HCT116 (cell line): ENCODE results near the gene EGFL6. TPM values are rescaled to one million over a fixed set of nuclear protein-coding genes. Genes with fewer than 3 reads are reported as not detected.

Experiments used
- ATAC-seq: fragments of 200-7000 bp; cut with Tn5 transposase; 2 replicates; pipeline ENCODE4 v1.9.1; 2020; ENCODE audit warnings: mild to moderate bottlenecking, moderate library complexity
- BruUV-seq: library from RNA; stranded (reverse); fragments of 400-500 nt; replicated peaks from 2 replicates; lab custom pipeline; 2021; lab: Mats Ljungman, UMichigan
- CTCF ChIA-PET: fragments of 300-600 bp; sonication (Branson Sonifier 250); formaldehyde crosslinking; loops from one replicate; lab custom pipeline; 2021; ENCODE audit warnings: antibody characterized with exemption; lab: Charles Lee
- POLR2A ChIA-PET: fragments of 300-600, 350-600 bp; sonication (Branson Sonifier 250); formaldehyde crosslinking; loops from one replicate; lab custom pipeline; 2021; ENCODE audit warnings: antibody characterized with exemption; lab: Charles Lee
- RAD21 ChIA-PET, 2 experiments: fragments of 300-600 bp; sonication (Branson Sonifier 250); formaldehyde crosslinking; loops; one replicate each; lab custom pipeline; 2023; ENCODE audit warnings: low total read pairs in 2 of 2; ENCODE audit not compliant: uncharacterized antibody in 2 of 2, unreplicated experiment in 2 of 2, low non-redundant PET in 1 of 2; lab: Charles Lee
- DNase-seq: peaks from one replicate; pipeline ENCODE4 v3.0.0-alpha.2; 2010; ENCODE audit warnings: low read depth, low spot score
- H2AFZ ChIP-seq: fragments of 200-600 bp; shearing (Covaris generic), sonication (generic); 2 replicates; pipeline ENCODE4 v1.6.1; 2017; ENCODE audit warnings: low read depth, mixed run types, mixed read lengths, antibody characterized with exemption, low read length; ENCODE audit not compliant: poor library complexity, severe bottlenecking
- H3K27ac ChIP-seq: 2 replicates; pipeline ENCODE4 v1.5.1; 2012; ENCODE audit warnings: low read depth, low read length
- H3K27me3 ChIP-seq: fragments of 200-600 bp; sonication (generic); 2 replicates; pipeline ENCODE4 v1.6.1; 2016; ENCODE audit warnings: mixed run types, low read length, mixed read lengths; ENCODE audit not compliant: insufficient read depth
- H3K36me3 ChIP-seq, 2 experiments: fragments of 200-500 bp in 1 of 2; fragments of 200-600 bp in 1 of 2; sonication (Bioruptor generic) in 1 of 2; sonication (generic) in 1 of 2; 2 replicates each; pipeline versions ENCODE4 v1.5.1 to v1.6.1; 2014 to 2016; ENCODE audit warnings: low read length in 2 of 2, inconsistent platforms in 1 of 2, mixed read lengths in 1 of 2, mixed run types in 1 of 2; ENCODE audit not compliant: insufficient read depth in 2 of 2, control insufficient read depth in 1 of 2
- H3K4me1 ChIP-seq, 2 experiments: fragments of 200-600 bp in 1 of 2; sonication (generic) in 1 of 2; 2 replicates each; pipeline versions ENCODE4 v1.5.1 to v1.6.1; 2012 to 2017; ENCODE audit warnings: low read length in 2 of 2, inconsistent platforms in 1 of 2, mild to moderate bottlenecking in 1 of 2, mixed read lengths in 1 of 2, mixed run types in 1 of 2, moderate library complexity in 1 of 2; ENCODE audit not compliant: insufficient read depth in 2 of 2, control insufficient read depth in 1 of 2
- H3K4me2 ChIP-seq: fragments of 200-600 bp; sonication (generic); 2 replicates; pipeline ENCODE4 v1.6.1; 2017; ENCODE audit warnings: mixed run types, low read length, mixed read lengths
- H3K4me3 ChIP-seq, 2 experiments: fragments of 200-600 bp in 1 of 2; sonication (generic) in 1 of 2; replicated peaks in 1 of 2; 2 replicates each; pipeline ENCODE4 v1.5.1; 2011 to 2016; ENCODE audit warnings: low read length in 2 of 2, control low read depth in 1 of 2, low read depth in 1 of 2, mild to moderate bottlenecking in 1 of 2, mixed read lengths in 1 of 2, mixed run types in 1 of 2
- H3K79me2 ChIP-seq: fragments of 200-600 bp; sonication (generic); 2 replicates; pipeline ENCODE4 v1.6.1; 2017; ENCODE audit warnings: mild to moderate bottlenecking, mixed run types, low read length, moderate library complexity, mixed read lengths; ENCODE audit not compliant: insufficient read depth
- H3K9ac ChIP-seq: fragments of 200-600 bp; sonication (generic); 2 replicates; pipeline ENCODE4 v1.6.1; 2016; ENCODE audit warnings: low read length, mixed read lengths
- H3K9me2 ChIP-seq: fragments of 200-600 bp; sonication (generic), shearing (Covaris generic); 2 replicates; pipeline ENCODE4 v1.6.1; 2017; ENCODE audit warnings: mixed run types, mild to moderate bottlenecking, moderate library complexity; ENCODE audit not compliant: insufficient read depth
- H3K9me3 ChIP-seq, 2 experiments: fragments of 200-500 bp in 1 of 2; fragments of 200-600 bp in 1 of 2; sonication (Bioruptor generic) in 1 of 2; sonication (generic) in 1 of 2; 2 replicates each; pipeline ENCODE4 v1.6.1; 2014 to 2017; ENCODE audit warnings: low read length in 2 of 2, mixed read lengths in 2 of 2, inconsistent platforms in 1 of 2, low read depth in 1 of 2, mild to moderate bottlenecking in 1 of 2, mixed run types in 1 of 2, moderate library complexity in 1 of 2; ENCODE audit not compliant: control insufficient read depth in 1 of 2, insufficient read depth in 1 of 2
- H4K20me1 ChIP-seq: fragments of 200-600 bp; sonication (generic), shearing (Covaris generic); 2 replicates; pipeline ENCODE4 v1.6.1; 2017; ENCODE audit warnings: mixed run types, mild to moderate bottlenecking, moderate library complexity; ENCODE audit not compliant: insufficient read depth
- EZH2phosphoT487 ChIP-seq: fragments of 200-600 bp; IDR thresholded peaks from 2 replicates; pipeline ENCODE4 v1.6.1; 2018; ENCODE audit warnings: antibody characterized with exemption, borderline replicate concordance
- JUND ChIP-seq: IDR thresholded peaks from 2 replicates; pipeline ENCODE4 v1.6.1; 2012
- POLR2AphosphoS5 ChIP-seq: IDR thresholded peaks from 2 replicates; pipeline ENCODE4 v1.6.1; 2011; ENCODE audit warnings: mild to moderate bottlenecking, low read depth, low read length, moderate library complexity
- SIN3A ChIP-seq: IDR thresholded peaks from 2 replicates; pipeline ENCODE4 v1.6.1; 2012; ENCODE audit warnings: low read depth
- SRF ChIP-seq: IDR thresholded peaks from 2 replicates; pipeline ENCODE4 v1.6.1; 2012; ENCODE audit warnings: low read depth
- ZFX ChIP-seq: fragments of 450-650 bp; IDR thresholded peaks from 2 replicates; pipeline ENCODE4 v1.6.1; 2017
- intact Hi-C: fragments of 100-400 bp; cut with micrococcal nuclease; formaldehyde crosslinking; loops from 2 replicates; pipeline ENCODE4 v1.10.0; 2022
- total RNA-seq: library from RNA; stranded (reverse); gene quantifications from one replicate; pipeline ENCODE4 v1.2.1, GENCODE V29; 2021; ENCODE audit not compliant: unreplicated experiment
- TF ChIP-seq, protein P1 (sequence below): IDR thresholded peaks from 2 replicates; pipeline ENCODE4 v1.6.1; 2011; ENCODE audit warnings: mild to moderate bottlenecking, low read length, moderate library complexity; ENCODE audit not compliant: insufficient replicate concordance; ENCODE audit errors: extremely low read depth
- TF ChIP-seq, protein P2 (sequence below): IDR thresholded peaks from 2 replicates; pipeline ENCODE4 v1.6.1; 2012
- TF ChIP-seq, protein P3 (sequence below): IDR thresholded peaks from 2 replicates; pipeline ENCODE4 v1.6.1; 2012; ENCODE audit warnings: low read depth
- TF ChIP-seq, protein P4 (sequence below), 3 experiments: fragments of 200-600 bp in 1 of 3; sonication (generic) in 1 of 3; IDR thresholded peaks in 2 of 3; conservative IDR thresholded peaks in 1 of 3; 2 replicates each; pipeline ENCODE4 v1.5.1; 2012 to 2017; ENCODE audit warnings: low read depth in 2 of 3, low read length in 2 of 3, antibody characterized with exemption in 1 of 3, borderline replicate concordance in 1 of 3, control low read depth in 1 of 3, mild to moderate bottlenecking in 1 of 3, mixed read lengths in 1 of 3, mixed run types in 1 of 3, moderate library complexity in 1 of 3; ENCODE audit not compliant: insufficient read depth in 1 of 3

Gene EGFL6
- total RNA-seq, 1 experiment from 2014 or later: not detected

DNA sequence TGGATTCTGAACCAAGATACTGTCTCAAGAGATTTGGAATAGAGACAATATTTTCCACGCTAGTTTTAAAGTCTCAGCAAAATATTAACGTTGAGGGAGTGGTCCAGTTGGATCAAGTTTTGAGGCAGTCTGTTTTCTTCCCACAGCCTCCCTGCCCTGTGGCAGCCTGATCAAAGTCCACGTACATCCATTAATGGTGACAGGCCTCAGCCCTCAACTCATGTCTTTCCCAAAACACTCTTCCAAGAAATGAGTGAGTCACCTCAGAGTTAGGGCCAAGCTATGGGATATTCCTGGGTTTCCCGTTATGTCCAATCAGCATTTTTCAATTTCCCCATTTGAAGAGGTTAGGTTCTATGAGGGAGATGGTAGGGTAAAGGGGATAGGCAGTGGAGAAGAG lies 28.5 kb downstream of the EGFL6 start (continued):
- TF ChIP-seq, protein P1, sequence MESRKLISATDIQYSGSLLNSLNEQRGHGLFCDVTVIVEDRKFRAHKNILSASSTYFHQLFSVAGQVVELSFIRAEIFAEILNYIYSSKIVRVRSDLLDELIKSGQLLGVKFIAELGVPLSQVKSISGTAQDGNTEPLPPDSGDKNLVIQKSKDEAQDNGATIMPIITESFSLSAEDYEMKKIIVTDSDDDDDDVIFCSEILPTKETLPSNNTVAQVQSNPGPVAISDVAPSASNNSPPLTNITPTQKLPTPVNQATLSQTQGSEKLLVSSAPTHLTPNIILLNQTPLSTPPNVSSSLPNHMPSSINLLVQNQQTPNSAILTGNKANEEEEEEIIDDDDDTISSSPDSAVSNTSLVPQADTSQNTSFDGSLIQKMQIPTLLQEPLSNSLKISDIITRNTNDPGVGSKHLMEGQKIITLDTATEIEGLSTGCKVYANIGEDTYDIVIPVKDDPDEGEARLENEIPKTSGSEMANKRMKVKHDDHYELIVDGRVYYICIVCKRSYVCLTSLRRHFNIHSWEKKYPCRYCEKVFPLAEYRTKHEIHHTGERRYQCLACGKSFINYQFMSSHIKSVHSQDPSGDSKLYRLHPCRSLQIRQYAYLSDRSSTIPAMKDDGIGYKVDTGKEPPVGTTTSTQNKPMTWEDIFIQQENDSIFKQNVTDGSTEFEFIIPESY: no peak
- no peak for TF ChIP-seq POLR2AphosphoS5
- TF ChIP-seq, protein P2, sequence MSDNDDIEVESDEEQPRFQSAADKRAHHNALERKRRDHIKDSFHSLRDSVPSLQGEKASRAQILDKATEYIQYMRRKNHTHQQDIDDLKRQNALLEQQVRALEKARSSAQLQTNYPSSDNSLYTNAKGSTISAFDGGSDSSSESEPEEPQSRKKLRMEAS: no peak
- no peak for TF ChIP-seq JUND
- TF ChIP-seq SRF: no peak
- TF ChIP-seq EZH2phosphoT487: no peak

DNA sequence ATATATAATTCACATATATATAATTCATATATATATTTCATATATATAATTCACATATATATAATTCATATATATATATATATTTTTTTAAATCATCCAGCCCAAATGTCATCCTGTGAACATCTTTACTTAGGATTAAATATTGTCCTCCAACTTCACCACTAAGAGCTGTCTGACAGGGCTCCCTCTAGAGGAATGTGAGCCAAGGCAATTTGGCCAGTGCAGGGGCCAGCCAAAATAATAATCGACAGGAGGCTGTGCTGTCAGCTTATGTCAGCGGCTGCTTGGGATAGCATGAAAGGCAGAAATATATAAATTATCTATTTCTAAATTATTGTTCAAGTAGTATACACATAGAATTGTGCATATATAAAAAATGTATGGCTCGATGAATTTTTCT lies 29.5 kb downstream of the EGFL6 start:
- ATAC-seq: peak; percentile 78
- no TSS peak for BruUV-seq

More for the DNA sequence above, 29.5 kb downstream of the EGFL6 start:
- POLR2A ChIA-PET: no interaction called here
- no peaks in the 10 kb centered on the region for H3K79me2 ChIP-seq
- intact Hi-C loops: no loop called here
- no peaks in the 10 kb centered on the region for H4K20me1 ChIP-seq
- H2AFZ ChIP-seq: no peak overlapping the region
- no peak overlapping the region for H3K4me2 ChIP-seq
- RAD21 ChIA-PET: no interaction called here
- TF ChIP-seq, protein P2: no peak
- TF ChIP-seq, protein P3, sequence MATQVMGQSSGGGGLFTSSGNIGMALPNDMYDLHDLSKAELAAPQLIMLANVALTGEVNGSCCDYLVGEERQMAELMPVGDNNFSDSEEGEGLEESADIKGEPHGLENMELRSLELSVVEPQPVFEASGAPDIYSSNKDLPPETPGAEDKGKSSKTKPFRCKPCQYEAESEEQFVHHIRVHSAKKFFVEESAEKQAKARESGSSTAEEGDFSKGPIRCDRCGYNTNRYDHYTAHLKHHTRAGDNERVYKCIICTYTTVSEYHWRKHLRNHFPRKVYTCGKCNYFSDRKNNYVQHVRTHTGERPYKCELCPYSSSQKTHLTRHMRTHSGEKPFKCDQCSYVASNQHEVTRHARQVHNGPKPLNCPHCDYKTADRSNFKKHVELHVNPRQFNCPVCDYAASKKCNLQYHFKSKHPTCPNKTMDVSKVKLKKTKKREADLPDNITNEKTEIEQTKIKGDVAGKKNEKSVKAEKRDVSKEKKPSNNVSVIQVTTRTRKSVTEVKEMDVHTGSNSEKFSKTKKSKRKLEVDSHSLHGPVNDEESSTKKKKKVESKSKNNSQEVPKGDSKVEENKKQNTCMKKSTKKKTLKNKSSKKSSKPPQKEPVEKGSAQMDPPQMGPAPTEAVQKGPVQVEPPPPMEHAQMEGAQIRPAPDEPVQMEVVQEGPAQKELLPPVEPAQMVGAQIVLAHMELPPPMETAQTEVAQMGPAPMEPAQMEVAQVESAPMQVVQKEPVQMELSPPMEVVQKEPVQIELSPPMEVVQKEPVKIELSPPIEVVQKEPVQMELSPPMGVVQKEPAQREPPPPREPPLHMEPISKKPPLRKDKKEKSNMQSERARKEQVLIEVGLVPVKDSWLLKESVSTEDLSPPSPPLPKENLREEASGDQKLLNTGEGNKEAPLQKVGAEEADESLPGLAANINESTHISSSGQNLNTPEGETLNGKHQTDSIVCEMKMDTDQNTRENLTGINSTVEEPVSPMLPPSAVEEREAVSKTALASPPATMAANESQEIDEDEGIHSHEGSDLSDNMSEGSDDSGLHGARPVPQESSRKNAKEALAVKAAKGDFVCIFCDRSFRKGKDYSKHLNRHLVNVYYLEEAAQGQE: no peak
- TF ChIP-seq SIN3A (no peak), ZFX (no peak), SRF (no peak)
- TF ChIP-seq, protein P4, sequence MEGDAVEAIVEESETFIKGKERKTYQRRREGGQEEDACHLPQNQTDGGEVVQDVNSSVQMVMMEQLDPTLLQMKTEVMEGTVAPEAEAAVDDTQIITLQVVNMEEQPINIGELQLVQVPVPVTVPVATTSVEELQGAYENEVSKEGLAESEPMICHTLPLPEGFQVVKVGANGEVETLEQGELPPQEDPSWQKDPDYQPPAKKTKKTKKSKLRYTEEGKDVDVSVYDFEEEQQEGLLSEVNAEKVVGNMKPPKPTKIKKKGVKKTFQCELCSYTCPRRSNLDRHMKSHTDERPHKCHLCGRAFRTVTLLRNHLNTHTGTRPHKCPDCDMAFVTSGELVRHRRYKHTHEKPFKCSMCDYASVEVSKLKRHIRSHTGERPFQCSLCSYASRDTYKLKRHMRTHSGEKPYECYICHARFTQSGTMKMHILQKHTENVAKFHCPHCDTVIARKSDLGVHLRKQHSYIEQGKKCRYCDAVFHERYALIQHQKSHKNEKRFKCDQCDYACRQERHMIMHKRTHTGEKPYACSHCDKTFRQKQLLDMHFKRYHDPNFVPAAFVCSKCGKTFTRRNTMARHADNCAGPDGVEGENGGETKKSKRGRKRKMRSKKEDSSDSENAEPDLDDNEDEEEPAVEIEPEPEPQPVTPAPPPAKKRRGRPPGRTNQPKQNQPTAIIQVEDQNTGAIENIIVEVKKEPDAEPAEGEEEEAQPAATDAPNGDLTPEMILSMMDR (IDR thresholded peaks at IDR 0.05 in 2 of 3, conservative IDR thresholded peaks at IDR 0.05 in 1 of 3; ENCODE audit: borderline replicate concordance in 1 of 3, insufficient read depth in 1 of 3, low read depth in 2 of 3, low read length in 2 of 3): peak; percentile 14 to 49 (median 34); a peak in 5 of 6 replicates
- TF ChIP-seq, all 23 proteins: peak for 1
- DNase-seq: no peak
- Histone ChIP-seq H3K9me2 (no peaks in the 10 kb centered on the region), H3K9ac (no peak overlapping the region), H3K4me1 (no peaks in the 10 kb centered on the region), H3K9me3 (no peaks in the 10 kb centered on the region), H3K4me3 (no peak overlapping the region), H3K27me3 (no peaks in the 10 kb centered on the region), H3K36me3 (no peaks in the 10 kb centered on the region), H3K27ac (no peak overlapping the region)
- CTCF ChIA-PET: interaction anchor here (1.0 to 1.1 kb wide), 3 partner anchors 32 to 47 kb away, joined by 3 to 4 read pairs (median 3); no protein-coding TSS in a partner anchor
